Vagina (tissue), 2 donors: ENCODE data around the gene IFI27. TPM values are rescaled to one million over a fixed set of nuclear protein-coding genes. Genes with fewer than 3 reads are reported as not detected.

Source experiments
- DNase-seq, 2 donors: peaks; one replicate each; pipeline ENCODE4 v3.0.0-alpha.2; 2017; ENCODE audit errors: extremely low spot score in 2 of 2
- H3K27ac ChIP-seq: fragments of 200-600 bp; sonication (generic); one replicate; pipeline ENCODE4 v1.5.1; 2019
- H3K27me3 ChIP-seq: fragments of 200-600 bp; sonication (generic); one replicate; pipeline ENCODE4 v1.5.1; 2019
- H3K36me3 ChIP-seq, 2 donors: fragments of 200-600 bp; sonication (generic); one replicate each; pipeline ENCODE4 v1.5.1; 2017 to 2019
- H3K4me1 ChIP-seq: fragments of 200-600 bp; sonication (generic); one replicate; pipeline ENCODE4 v1.5.1; 2019
- H3K4me3 ChIP-seq, 2 donors: fragments of 200-600 bp; sonication (generic); 1 replicate in 1 of 2; 2 replicates in 1 of 2; pipeline ENCODE4 v1.5.1; 2016 to 2019
- H3K9me3 ChIP-seq: fragments of 200-600 bp; sonication (generic); one replicate; pipeline ENCODE4 v1.5.1; 2019
- POLR2A ChIP-seq, 2 donors: fragments of 450-650 bp; IDR thresholded peaks; one replicate each; pipeline ENCODE4 v1.6.1; 2017; ENCODE audit warnings: antibody characterized with exemption in 2 of 2, mild to moderate bottlenecking in 2 of 2, moderate library complexity in 2 of 2
- POLR2AphosphoS5 ChIP-seq, 2 donors: sonication (generic); formaldehyde crosslinking; IDR thresholded peaks; one replicate each; pipeline ENCODE4 v1.9.0; 2017; ENCODE audit warnings: antibody characterized with exemption in 2 of 2, mild to moderate bottlenecking in 2 of 2, low read depth in 1 of 2; ENCODE audit not compliant: insufficient read depth in 1 of 2
- intact Hi-C: fragments of 100-400 bp; cut with DNase I; formaldehyde crosslinking; loops from one replicate; pipeline ENCODE4 v1.15.1; 2023
- total RNA-seq: library from RNA; depleted of rRNA; stranded (reverse); fragments of >200 nt; gene quantifications from one replicate; pipeline ENCODE4 v1.2.3, GENCODE V29; 2016
- TF ChIP-seq, protein P1 (sequence below), 3 experiments: fragments of 450-650 bp in 2 of 3; fragments of 200-600 bp in 1 of 3; sonication (generic) in 1 of 3; IDR thresholded peaks; one replicate each; pipeline ENCODE4 v1.5.1; 2017 to 2019; ENCODE audit warnings: antibody characterized with exemption in 3 of 3, mild to moderate bottlenecking in 2 of 3, moderate library complexity in 2 of 3

Gene IFI27
- total RNA-seq, 1 donor from 2014 or later: 209 TPM

DNA sequence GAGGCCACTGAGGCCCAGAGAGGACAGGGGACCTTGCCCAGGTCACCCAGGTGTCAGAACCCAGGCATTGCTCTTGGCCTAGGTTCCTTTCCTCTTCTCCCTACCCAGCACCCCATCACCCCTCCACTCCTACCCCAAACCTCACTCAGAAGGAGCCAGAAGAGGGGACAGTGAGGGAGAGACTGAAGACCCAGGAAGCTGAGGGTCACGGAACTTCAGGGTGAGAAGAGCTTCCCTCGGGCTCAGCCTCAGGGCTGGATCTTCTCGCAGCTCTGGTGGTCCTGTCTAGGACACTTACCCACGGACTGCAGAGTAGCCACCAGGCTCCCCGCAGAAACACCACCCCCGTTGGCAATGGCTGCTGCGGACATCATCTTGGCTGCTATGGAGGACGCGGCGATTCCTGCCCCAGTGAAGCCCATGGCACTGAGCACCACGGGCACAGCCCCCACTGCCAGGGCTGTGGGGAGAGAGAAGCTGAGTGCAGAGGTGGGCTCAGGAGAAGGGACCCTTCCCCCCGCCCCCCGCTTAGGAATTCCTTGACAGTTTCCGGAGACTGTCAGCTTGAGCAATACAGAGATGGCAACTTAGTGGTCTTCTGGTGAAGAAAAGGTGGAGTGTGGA lies 17.8 kb downstream of the IFI27 start:
- peaks cover 13% of the 10 kb centered on the region for H3K4me1 ChIP-seq
- peak in 1 of 2 donors; percentile 82 for DNase-seq
- no peaks in the 10 kb centered on the region for H3K36me3 ChIP-seq
- TF ChIP-seq POLR2A (IDR thresholded peaks at IDR 0.05) (no peak), POLR2AphosphoS5 (IDR thresholded peaks at IDR 0.05; ENCODE audit: insufficient read depth in 1 of 2, low read depth in 1 of 2) (no peak)
- TF ChIP-seq, protein P1, sequence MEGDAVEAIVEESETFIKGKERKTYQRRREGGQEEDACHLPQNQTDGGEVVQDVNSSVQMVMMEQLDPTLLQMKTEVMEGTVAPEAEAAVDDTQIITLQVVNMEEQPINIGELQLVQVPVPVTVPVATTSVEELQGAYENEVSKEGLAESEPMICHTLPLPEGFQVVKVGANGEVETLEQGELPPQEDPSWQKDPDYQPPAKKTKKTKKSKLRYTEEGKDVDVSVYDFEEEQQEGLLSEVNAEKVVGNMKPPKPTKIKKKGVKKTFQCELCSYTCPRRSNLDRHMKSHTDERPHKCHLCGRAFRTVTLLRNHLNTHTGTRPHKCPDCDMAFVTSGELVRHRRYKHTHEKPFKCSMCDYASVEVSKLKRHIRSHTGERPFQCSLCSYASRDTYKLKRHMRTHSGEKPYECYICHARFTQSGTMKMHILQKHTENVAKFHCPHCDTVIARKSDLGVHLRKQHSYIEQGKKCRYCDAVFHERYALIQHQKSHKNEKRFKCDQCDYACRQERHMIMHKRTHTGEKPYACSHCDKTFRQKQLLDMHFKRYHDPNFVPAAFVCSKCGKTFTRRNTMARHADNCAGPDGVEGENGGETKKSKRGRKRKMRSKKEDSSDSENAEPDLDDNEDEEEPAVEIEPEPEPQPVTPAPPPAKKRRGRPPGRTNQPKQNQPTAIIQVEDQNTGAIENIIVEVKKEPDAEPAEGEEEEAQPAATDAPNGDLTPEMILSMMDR (IDR thresholded peaks at IDR 0.05): no peak
- no peaks in the 10 kb centered on the region for H3K9me3 ChIP-seq
- peak overlapping the region; percentile 43 to 72 for H3K4me3 ChIP-seq
- H3K27me3 ChIP-seq: no peaks in the 10 kb centered on the region
- intact Hi-C loops: no loop called here
- H3K27ac ChIP-seq: peak overlapping the region; percentile 88

DNA sequence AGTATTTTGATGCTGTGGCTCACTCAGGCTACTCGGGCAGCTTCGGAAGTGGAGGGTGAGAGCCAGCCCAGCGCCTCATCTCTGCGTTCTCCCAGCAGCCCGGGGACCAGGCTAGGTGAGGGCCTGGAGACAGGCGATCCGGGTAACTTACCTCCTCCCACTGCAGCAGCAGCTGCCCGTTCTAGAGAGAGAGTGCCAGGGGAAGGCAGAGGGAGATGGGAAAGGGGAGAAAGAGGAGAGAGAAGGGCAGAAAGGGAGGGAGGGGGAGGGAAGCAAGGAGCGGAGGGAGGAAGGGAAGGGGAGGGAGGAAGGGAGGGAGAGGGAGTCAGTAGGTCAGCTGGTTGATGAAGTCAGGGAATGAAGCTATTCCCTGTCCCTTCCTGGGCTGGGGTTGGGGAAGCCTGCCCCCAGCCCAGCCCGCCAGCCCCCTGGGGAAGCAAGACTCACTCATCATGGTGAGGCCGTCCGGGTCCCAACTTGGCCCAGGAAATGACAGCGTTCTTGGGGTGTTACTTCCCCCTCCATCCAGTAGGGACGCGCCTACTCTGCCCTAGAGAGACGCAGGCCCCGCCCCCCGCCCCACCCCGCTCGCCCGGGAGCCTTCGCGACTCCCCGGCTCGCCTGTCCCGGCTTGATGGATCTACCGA lies 18.7 kb downstream of the IFI27 start, which contains the start of gene IFI27L2:
IFI27L2 (minus strand) TSS at position 494 of the 647 bp plus-strand sequence; CDS start at position 454, 40 bp downstream.
- Histone ChIP-seq H3K36me3 (no peaks in the 10 kb centered on the region), H3K4me3 (peak within 1 kb of the TSS; percentile 43 to 72), H3K27me3 (no peaks in the 10 kb centered on the region), H3K4me1 (peaks cover 13% of the 10 kb centered on the region), H3K27ac (peak within 1 kb of the TSS; percentile 88), H3K9me3 (no peaks in the 10 kb centered on the region)
- intact Hi-C loops: no loop called here
- TF ChIP-seq POLR2A (IDR thresholded peaks at IDR 0.05) (peak in 1 of 2 donors; percentile 39), POLR2AphosphoS5 (IDR thresholded peaks at IDR 0.05; ENCODE audit: insufficient read depth in 1 of 2, low read depth in 1 of 2) (peak in 1 of 2 donors; percentile 73)
- TF ChIP-seq, protein P1 (IDR thresholded peaks at IDR 0.05): peak in 2 of 3 experiments; percentile 12 to 28
- DNase-seq: peak in 1 of 2 donors; percentile 96

DNA sequence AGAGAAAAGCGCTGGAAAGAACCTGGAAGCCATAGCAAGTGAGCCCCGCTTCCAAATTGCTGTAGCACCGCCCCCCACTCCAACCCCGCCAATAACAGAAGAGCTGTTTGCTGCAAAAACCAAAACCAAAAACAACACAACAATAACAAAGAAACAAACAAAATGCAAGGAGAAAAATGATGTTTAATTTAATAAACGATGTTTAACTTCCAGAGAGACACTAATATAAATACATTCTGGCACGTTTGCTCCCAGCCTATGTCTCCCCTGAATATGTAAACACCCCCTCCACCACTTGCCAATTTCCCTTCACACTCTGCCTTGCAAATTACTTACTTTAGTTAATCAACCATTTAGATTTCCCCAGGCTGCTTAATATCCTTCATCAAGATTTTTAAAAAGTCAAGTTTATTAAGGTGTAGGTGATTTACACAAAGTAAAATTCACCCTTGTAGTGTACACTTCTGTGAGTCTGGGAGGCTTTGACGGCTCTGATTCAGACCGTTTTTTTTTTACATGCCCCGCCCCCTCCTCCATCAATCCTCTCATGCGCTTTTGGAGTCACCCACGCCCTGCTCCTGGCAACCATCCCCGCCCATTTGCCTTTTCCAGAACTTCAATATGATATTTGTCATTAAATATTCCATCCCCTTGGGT lies 19.4 kb downstream of the IFI27 start:
- Histone ChIP-seq H3K36me3 (no peaks in the 10 kb centered on the region), H3K27me3 (no peaks in the 10 kb centered on the region), H3K27ac (peak overlapping the region; percentile 88), H3K4me1 (peaks cover 13% of the 10 kb centered on the region), H3K4me3 (peak overlapping the region; percentile 43 to 72), H3K9me3 (no peaks in the 10 kb centered on the region)
- DNase-seq: peak; percentile 25 to 77
- TF ChIP-seq, protein P1 (IDR thresholded peaks at IDR 0.05): no peak
- TF ChIP-seq POLR2AphosphoS5 (IDR thresholded peaks at IDR 0.05; ENCODE audit: insufficient read depth in 1 of 2, low read depth in 1 of 2): peak in 1 of 2 donors; percentile 8
- TF ChIP-seq POLR2A (IDR thresholded peaks at IDR 0.05): no peak
- intact Hi-C loops: no loop called here

DNA sequence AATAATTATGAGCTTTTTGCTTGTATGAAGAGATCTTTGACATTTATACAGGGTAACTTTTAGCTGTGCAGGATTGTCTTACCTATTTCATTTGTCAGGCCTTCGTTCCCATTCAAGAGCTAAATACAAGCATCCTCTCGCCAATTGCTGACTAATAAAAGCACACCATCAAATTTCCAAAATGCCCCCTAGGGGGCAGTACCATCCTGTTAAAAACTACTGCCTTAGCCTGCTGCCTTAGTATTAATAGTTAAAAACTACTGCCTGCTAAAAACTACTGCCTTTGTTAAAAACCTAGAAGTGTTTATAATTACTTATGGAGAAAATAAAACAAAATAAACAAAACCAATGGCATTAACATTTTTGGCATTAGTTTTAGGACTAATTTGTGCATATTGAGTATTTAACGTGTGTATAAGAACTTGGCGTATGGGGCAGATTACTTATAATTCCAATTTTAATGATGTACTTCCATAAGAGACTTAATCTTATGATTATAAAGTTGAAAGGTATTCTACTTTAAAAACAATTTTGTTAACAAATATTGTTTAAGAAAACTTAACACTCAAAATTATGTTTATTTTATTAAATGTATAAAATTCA lies 21.9 kb downstream of the IFI27 start:
- H3K27me3 ChIP-seq: no peaks in the 10 kb centered on the region
- TF ChIP-seq POLR2A (IDR thresholded peaks at IDR 0.05) (no peak), POLR2AphosphoS5 (IDR thresholded peaks at IDR 0.05; ENCODE audit: insufficient read depth in 1 of 2, low read depth in 1 of 2) (peak in 1 of 2 donors; percentile 71)
- TF ChIP-seq, protein P1 (IDR thresholded peaks at IDR 0.05): peak; percentile 40 to 85 (median 61)
- no peaks in the 10 kb centered on the region for H3K36me3 ChIP-seq
- H3K27ac ChIP-seq: no peak overlapping the region
- peaks cover 13% of the 10 kb centered on the region for H3K4me1 ChIP-seq
- no peaks in the 10 kb centered on the region for H3K9me3 ChIP-seq
- no peak overlapping the region for H3K4me3 ChIP-seq
- intact Hi-C loops: no loop called here
- DNase-seq: peak in 1 of 2 donors; percentile 54
